ENCODE results near the gene KAT6B.
"Not testable (repeated sequence)": the region's sequence is repeated elsewhere in the genome, so short reads cannot be mapped to it uniquely, and the experiment has no call there.

KAT6B gene

DNA sequence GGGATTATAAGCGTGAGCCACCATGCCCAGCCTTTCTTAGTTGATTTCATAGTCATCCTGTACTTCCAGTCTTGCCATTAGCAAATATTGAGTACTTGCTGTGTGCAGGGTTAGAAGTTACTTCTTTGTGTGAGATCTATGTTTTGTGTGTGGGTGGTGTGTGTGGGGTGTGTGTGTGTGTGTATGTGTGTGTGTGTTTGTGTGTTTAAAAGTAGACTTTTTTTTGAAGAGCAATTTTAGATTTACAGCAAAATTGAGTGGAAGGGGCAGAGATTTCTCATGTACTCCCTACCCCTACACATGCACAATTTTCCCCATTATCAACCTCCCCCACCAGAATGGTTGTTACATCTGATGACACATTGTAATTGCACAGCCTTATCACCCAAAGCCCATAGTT, 48.2 kb downstream of the KAT6B start:
- no peak overlapping the region for H2BK15ac ChIP-seq (ENCODE audit: low read length)
- no peaks in the 10 kb centered on the region for H3K79me1 ChIP-seq (ENCODE audit: low read depth, low read length)
- WGBS, 2 donors (ENCODE audit: extremely low coverage in 2 of 2, insufficient read length in 2 of 2, insufficient replicate concordance in 1 of 2): no CpG with 5 or more reads among the region's 1 CpG
- H4K91ac ChIP-seq (ENCODE audit: low read depth, low read length, poor library complexity): no peak overlapping the region
- no peak overlapping the region for H3K14ac ChIP-seq (ENCODE audit: low read length)
- H2AFZ ChIP-seq (ENCODE audit: low read length): no peak overlapping the region
- H3K4me2 ChIP-seq (ENCODE audit: insufficient read depth, low read length, poor library complexity, severe bottlenecking): no peak overlapping the region
- H2BK12ac ChIP-seq (ENCODE audit: low read length): no peak overlapping the region
- no peaks in the 10 kb centered on the region for H3K4me1 ChIP-seq (ENCODE audit: control insufficient read depth in 2 of 2, insufficient read depth in 1 of 2, low read depth in 1 of 2, low read length in 2 of 2)
- H3K23ac ChIP-seq (ENCODE audit: low read depth, low read length, poor library complexity): no peak overlapping the region
- no peak overlapping the region for H2BK5ac ChIP-seq (ENCODE audit: low read length)
- no peaks in the 10 kb centered on the region for H3K36me3 ChIP-seq (replicated peaks in 1 of 2; ENCODE audit: control insufficient read depth in 2 of 2, insufficient read depth in 2 of 2, low read length in 2 of 2)
- H3K4ac ChIP-seq (ENCODE audit: low read length): no peak overlapping the region
- no peaks in the 10 kb centered on the region for H3K27me3 ChIP-seq (ENCODE audit: control insufficient read depth in 3 of 3, insufficient read depth in 3 of 3, low read depth in 1 of 3, low read length in 3 of 3)
- H2BK120ac ChIP-seq (ENCODE audit: low read depth, low read length): no peak overlapping the region
- no peak overlapping the region for H3K27ac ChIP-seq (replicated peaks; ENCODE audit: low read length)
- no peak overlapping the region for H3K18ac ChIP-seq (ENCODE audit: low read length)
- no peak for DNase-seq (ENCODE audit: low spot score)
- no peak overlapping the region for H3K4me3 ChIP-seq (ENCODE audit: low read length in 2 of 2)
- no peak overlapping the region for H2AK5ac ChIP-seq (ENCODE audit: low read depth, low read length)
- H3K9me3 ChIP-seq (replicated peaks in 1 of 2; ENCODE audit: control insufficient read depth in 2 of 2, insufficient read depth in 1 of 2, low read depth in 1 of 2, low read length in 2 of 2): no peaks in the 10 kb centered on the region
- H3K9ac ChIP-seq (ENCODE audit: low read depth, low read length, poor library complexity): no peak overlapping the region
- H4K8ac ChIP-seq (ENCODE audit: low read depth, low read length): no peak overlapping the region

DNA sequence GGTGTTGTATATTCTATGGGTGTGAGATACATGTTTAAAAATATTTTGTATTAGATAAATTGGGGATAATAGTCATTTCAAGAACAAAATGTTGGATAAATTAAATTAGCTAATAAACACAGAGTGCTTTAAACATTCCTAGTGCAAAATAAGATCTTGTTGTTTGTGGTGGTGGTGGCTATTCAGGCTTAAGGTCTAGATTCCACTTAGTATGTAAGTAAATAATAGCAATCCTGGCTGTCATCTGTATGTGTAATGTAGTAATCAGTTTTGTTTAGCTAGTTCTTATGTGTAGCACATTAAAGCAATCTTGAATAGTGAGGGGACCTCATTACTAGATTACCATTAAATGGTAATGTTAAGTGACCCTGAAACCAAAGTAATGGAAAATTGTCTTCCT, 48.7 kb downstream of the KAT6B start:
- Histone ChIP-seq H2AFZ (ENCODE audit: low read length) (no peak overlapping the region), H2AK5ac (ENCODE audit: low read depth, low read length) (no peak overlapping the region), H3K27me3 (ENCODE audit: control insufficient read depth in 3 of 3, insufficient read depth in 3 of 3, low read depth in 1 of 3, low read length in 3 of 3) (no peaks in the 10 kb centered on the region), H3K14ac (ENCODE audit: low read length) (no peak overlapping the region), H3K4me3 (ENCODE audit: low read length in 2 of 2) (no peak overlapping the region), H3K18ac (ENCODE audit: low read length) (no peak overlapping the region), H2BK15ac (ENCODE audit: low read length) (no peak overlapping the region), H3K9ac (ENCODE audit: low read depth, low read length, poor library complexity) (no peak overlapping the region), H3K9me3 (replicated peaks in 1 of 2; ENCODE audit: control insufficient read depth in 2 of 2, insufficient read depth in 1 of 2, low read depth in 1 of 2, low read length in 2 of 2) (peaks cover 0 to under 1% of the 10 kb centered on the region in 2 donors), H2BK5ac (ENCODE audit: low read length) (no peak overlapping the region), H3K36me3 (replicated peaks in 1 of 2; ENCODE audit: control insufficient read depth in 2 of 2, insufficient read depth in 2 of 2, low read length in 2 of 2) (no peaks in the 10 kb centered on the region), H3K4ac (ENCODE audit: low read length) (no peak overlapping the region), H2BK12ac (ENCODE audit: low read length) (no peak overlapping the region), H3K79me1 (ENCODE audit: low read depth, low read length) (no peaks in the 10 kb centered on the region), H3K4me1 (ENCODE audit: control insufficient read depth in 2 of 2, insufficient read depth in 1 of 2, low read depth in 1 of 2, low read length in 2 of 2) (no peaks in the 10 kb centered on the region), H4K91ac (ENCODE audit: low read depth, low read length, poor library complexity) (no peak overlapping the region), H2BK120ac (ENCODE audit: low read depth, low read length) (no peak overlapping the region), H4K8ac (ENCODE audit: low read depth, low read length) (no peak overlapping the region), H3K4me2 (ENCODE audit: insufficient read depth, low read length, poor library complexity, severe bottlenecking) (no peak overlapping the region), H3K27ac (replicated peaks; ENCODE audit: low read length) (no peak overlapping the region), H3K23ac (ENCODE audit: low read depth, low read length, poor library complexity) (no peak overlapping the region)
- no peak for DNase-seq (ENCODE audit: low spot score)

DNA sequence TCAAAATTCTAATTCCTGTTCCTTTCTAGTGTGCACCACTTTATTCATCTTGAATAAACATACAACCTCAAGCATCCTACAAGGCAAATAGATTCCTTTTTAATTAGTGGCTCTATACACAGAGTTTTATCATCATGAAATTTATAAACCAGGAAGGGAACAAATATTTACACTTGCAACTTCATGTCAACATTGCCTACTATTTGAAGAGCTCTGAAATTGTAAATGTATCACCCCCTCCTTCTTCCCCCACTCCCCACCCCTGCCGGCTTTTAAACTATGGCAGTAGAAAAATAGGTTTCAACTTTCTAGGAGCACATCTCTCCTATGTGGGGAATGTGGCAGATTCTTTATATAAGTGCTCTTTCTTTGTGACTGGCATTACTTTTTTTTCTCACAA, 49.6 kb downstream of the KAT6B start:
- H3K4ac ChIP-seq (ENCODE audit: low read length): no peak overlapping the region
- H3K9me3 ChIP-seq (replicated peaks in 1 of 2; ENCODE audit: control insufficient read depth in 2 of 2, insufficient read depth in 1 of 2, low read depth in 1 of 2, low read length in 2 of 2): peaks cover 0 to 2% of the 10 kb centered on the region in 2 donors
- no peak overlapping the region for H2BK12ac ChIP-seq (ENCODE audit: low read length)
- no peak overlapping the region for H2AK5ac ChIP-seq (ENCODE audit: low read depth, low read length)
- H3K9ac ChIP-seq (ENCODE audit: low read depth, low read length, poor library complexity): no peak overlapping the region
- no peaks in the 10 kb centered on the region for H3K79me1 ChIP-seq (ENCODE audit: low read depth, low read length)
- no peak overlapping the region for H4K91ac ChIP-seq (ENCODE audit: low read depth, low read length, poor library complexity)
- H2BK15ac ChIP-seq (ENCODE audit: low read length): no peak overlapping the region
- no peak overlapping the region for H3K18ac ChIP-seq (ENCODE audit: low read length)
- no peak for DNase-seq (ENCODE audit: low spot score)
- H3K27ac ChIP-seq (replicated peaks; ENCODE audit: low read length): no peak overlapping the region
- no peak overlapping the region for H3K4me3 ChIP-seq (ENCODE audit: low read length in 2 of 2)
- no peak overlapping the region for H4K8ac ChIP-seq (ENCODE audit: low read depth, low read length)
- no peaks in the 10 kb centered on the region for H3K36me3 ChIP-seq (replicated peaks in 1 of 2; ENCODE audit: control insufficient read depth in 2 of 2, insufficient read depth in 2 of 2, low read length in 2 of 2)
- no peak overlapping the region for H3K14ac ChIP-seq (ENCODE audit: low read length)
- no CpG with 5 or more reads among the region's 1 CpG for WGBS, 2 donors (ENCODE audit: extremely low coverage in 2 of 2, insufficient read length in 2 of 2, insufficient replicate concordance in 1 of 2)
- no peak overlapping the region for H2BK5ac ChIP-seq (ENCODE audit: low read length)
- no peaks in the 10 kb centered on the region for H3K27me3 ChIP-seq (ENCODE audit: control insufficient read depth in 3 of 3, insufficient read depth in 3 of 3, low read depth in 1 of 3, low read length in 3 of 3)
- no peak overlapping the region for H3K23ac ChIP-seq (ENCODE audit: low read depth, low read length, poor library complexity)
- H2BK120ac ChIP-seq (ENCODE audit: low read depth, low read length): no peak overlapping the region
- H3K4me2 ChIP-seq (ENCODE audit: insufficient read depth, low read length, poor library complexity, severe bottlenecking): no peak overlapping the region
- H2AFZ ChIP-seq (ENCODE audit: low read length): no peak overlapping the region
- no peaks in the 10 kb centered on the region for H3K4me1 ChIP-seq (ENCODE audit: control insufficient read depth in 2 of 2, insufficient read depth in 1 of 2, low read depth in 1 of 2, low read length in 2 of 2)

DNA sequence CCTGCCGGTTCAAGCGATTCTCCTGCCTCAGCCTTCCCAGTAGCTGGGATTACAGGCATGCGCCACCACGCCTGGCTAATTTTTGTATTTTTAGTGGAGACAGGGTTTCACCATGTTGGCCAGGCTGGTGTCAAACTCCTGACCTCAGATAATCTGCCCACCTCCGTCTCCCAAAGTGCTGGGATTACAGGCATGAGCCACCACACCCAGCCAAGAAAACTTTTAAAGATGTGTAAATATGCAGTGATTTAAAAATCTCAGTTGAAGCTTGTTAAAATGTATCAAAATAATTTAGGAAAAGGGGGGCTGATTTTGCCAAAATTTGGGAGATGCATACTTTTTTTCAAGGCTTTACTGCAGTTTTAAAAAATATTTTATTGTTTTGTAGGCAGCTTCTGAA, 50.7 kb downstream of the KAT6B start:
- not testable (repeated sequence) for DNase-seq (ENCODE audit: low spot score); H3K9me3 ChIP-seq (replicated peaks in 1 of 2; ENCODE audit: control insufficient read depth in 2 of 2, insufficient read depth in 1 of 2, low read depth in 1 of 2, low read length in 2 of 2); H2BK120ac ChIP-seq (ENCODE audit: low read depth, low read length); H3K27me3 ChIP-seq (ENCODE audit: control insufficient read depth in 3 of 3, insufficient read depth in 3 of 3, low read depth in 1 of 3, low read length in 3 of 3); H2BK12ac ChIP-seq (ENCODE audit: low read length); H2BK5ac ChIP-seq (ENCODE audit: low read length); H3K4me3 ChIP-seq (ENCODE audit: low read length in 2 of 2); H2BK15ac ChIP-seq (ENCODE audit: low read length); H3K79me1 ChIP-seq (ENCODE audit: low read depth, low read length); H2AK5ac ChIP-seq (ENCODE audit: low read depth, low read length); H4K91ac ChIP-seq (ENCODE audit: low read depth, low read length, poor library complexity); H3K36me3 ChIP-seq (replicated peaks in 1 of 2; ENCODE audit: control insufficient read depth in 2 of 2, insufficient read depth in 2 of 2, low read length in 2 of 2); H3K14ac ChIP-seq (ENCODE audit: low read length); H2AFZ ChIP-seq (ENCODE audit: low read length); H3K4me1 ChIP-seq (ENCODE audit: control insufficient read depth in 2 of 2, insufficient read depth in 1 of 2, low read depth in 1 of 2, low read length in 2 of 2); H3K23ac ChIP-seq (ENCODE audit: low read depth, low read length, poor library complexity); H3K18ac ChIP-seq (ENCODE audit: low read length); H3K9ac ChIP-seq (ENCODE audit: low read depth, low read length, poor library complexity); H3K4me2 ChIP-seq (ENCODE audit: insufficient read depth, low read length, poor library complexity, severe bottlenecking); H4K8ac ChIP-seq (ENCODE audit: low read depth, low read length); H3K4ac ChIP-seq (ENCODE audit: low read length); H3K27ac ChIP-seq (replicated peaks; ENCODE audit: low read length)
- WGBS, 2 donors (ENCODE audit: extremely low coverage in 2 of 2, insufficient read length in 2 of 2, insufficient replicate concordance in 1 of 2): no CpG with 5 or more reads among the region's 5 CpGs
